Activated CD8-positive, alpha-beta memory T cell treated with anti-CD3 and anti-CD28 coated beads, Interleukin-2, amount 50 U/mL, for 4 hours (primary cell): Measurements from ENCODE around the gene NBEAL2.
"Not testable (repeated sequence)": the region's sequence is repeated elsewhere in the genome, so short reads cannot be mapped to it uniquely, and the experiment has no call there.

Experiments
- DNase-seq: peaks from one replicate; pipeline ENCODE4 v3.0.0-alpha.2; 2020

The NBEAL2 gene

DNA sequence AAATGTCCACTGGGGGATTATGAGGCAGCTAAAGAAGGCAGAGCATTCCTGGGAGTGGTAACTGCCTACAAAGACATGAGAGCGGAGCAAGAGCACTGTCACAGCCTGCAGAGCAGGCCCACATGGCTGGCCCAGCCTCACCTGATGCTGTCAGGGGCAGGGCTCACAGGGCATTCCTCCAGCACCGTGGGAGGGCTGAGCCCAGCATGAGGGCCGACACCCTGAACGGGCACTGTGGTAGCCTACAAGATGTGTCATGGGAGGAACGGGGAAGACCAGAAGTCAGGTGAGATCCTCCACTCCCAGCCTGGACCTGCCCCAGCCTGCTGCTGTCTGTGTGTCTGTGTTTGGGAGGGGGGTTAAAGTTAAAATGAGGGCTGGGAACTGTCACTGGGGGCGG lies 33.0 kb upstream of the NBEAL2 start:
- no peak for DNase-seq

DNA sequence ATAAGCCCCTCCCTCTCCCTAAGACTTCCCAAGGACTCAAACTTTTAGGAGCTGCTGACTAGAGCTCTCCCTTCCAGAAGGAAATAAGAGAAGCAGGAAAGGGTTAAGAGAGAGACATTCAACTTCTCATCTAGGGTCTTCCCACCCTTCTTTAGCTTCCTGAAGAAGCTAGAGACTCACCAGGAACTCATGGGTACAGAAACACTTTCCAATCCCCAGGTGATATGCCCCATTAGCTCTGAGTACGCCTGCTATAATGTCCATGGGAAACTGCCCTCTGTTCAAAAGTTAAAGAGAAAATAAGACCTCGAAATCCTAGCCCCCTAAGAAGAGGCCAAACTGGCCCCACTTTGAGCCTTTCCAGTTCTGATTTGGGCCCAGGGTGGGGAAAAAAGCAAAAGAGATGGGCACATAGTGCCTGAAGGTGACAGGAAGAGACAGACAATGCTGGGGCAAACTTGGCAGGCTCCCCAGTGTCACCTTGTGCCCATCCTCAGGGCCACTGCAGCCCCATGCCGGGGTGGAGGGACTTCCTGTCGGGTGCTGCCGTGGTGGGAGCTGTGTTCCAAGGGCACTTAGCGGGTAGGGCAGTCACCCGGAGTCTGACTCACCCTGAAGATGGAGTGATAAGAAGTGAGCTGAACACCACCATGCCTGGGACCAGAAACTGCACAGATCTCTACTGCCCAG lies 32.5 kb upstream of the NBEAL2 start:
- DNase-seq = peak; percentile 68

GRCh38 chr3:46947546-46947901 lies 31.9 kb upstream of the NBEAL2 start:
- DNase-seq = no peak

- peak; percentile 70 for DNase-seq
Observed at GRCh38 chr3:46947981-46948791, 31.3 kb upstream of the NBEAL2 start.

GRCh38 chr3:46948830-46949671 lies 30.4 kb upstream of the NBEAL2 start:
- DNase-seq = no peak

GRCh38 chr3:46950177-46950576 lies 29.3 kb upstream of the NBEAL2 start:
- DNase-seq = no peak

GRCh38 chr3:46950650-46951241 lies 28.7 kb upstream of the NBEAL2 start:
- DNase-seq = no peak

GRCh38 chr3:46952813-46953212 lies 26.7 kb upstream of the NBEAL2 start:
- DNase-seq = no peak

GRCh38 chr3:46953234-46954010 lies 26.0 kb upstream of the NBEAL2 start:
- no peak for DNase-seq

DNA sequence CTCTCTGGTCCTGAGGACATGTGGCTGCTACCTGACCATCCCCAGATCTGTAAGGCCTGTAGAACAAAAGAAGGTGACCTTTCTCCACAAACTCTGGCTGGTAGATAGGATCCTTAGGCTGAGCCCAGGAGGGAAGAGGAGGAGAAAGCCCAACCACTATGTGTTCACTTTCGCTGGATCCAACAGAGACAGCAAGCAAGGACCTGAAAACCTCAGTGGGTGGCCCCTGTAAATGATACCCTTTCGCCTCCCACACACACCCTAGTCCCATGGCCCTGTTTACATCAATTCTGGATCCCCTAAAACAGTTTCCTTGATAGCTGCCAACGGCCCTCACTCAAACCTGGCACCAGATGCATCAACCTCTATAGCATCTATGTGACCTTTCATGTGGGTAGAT lies 25.3 kb upstream of the NBEAL2 start:
- DNase-seq = no peak

DNA sequence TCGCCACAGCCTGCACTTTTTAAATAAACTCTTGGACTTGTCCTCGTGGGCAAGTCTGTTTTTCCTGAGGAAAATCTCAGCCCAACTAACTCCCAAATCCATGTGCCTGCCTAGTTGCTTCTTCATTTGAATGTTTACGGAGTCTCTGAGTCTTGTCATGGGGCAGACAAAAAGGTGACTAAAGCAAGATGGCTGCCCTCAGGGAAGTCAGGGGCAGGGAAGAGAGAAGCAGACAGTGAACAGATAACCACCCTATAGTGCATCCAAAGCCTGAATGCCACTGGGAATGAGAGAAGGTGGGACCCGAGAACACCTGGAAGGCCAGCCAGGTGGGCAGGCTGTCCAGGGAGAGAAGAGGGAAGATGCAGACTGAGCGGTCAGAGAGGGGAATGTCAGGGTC lies 24.3 kb upstream of the NBEAL2 start:
- no peak for DNase-seq

DNA sequence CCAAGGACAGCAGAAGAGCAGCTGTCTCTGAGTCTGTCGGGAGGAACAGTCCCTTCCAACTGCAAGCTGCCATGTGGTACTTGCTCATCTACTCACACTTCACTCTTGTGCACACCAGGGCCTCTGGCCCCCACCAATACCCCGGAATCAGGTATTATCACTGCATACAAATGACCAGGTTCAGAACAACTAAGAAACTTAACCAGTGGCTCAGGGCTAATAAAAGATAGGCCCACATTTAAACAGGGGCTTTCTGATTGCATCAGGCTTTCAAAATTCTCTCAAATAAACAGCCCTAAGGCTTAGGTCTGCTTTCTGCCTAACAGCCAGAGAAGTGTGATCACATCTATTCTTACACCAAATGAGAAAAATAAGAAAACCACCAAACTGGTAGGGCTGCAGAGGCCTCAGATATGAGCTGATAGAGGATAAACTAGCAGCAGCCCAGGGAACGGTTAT lies 23.6 kb upstream of the NBEAL2 start:
- DNase-seq = no peak

DNA sequence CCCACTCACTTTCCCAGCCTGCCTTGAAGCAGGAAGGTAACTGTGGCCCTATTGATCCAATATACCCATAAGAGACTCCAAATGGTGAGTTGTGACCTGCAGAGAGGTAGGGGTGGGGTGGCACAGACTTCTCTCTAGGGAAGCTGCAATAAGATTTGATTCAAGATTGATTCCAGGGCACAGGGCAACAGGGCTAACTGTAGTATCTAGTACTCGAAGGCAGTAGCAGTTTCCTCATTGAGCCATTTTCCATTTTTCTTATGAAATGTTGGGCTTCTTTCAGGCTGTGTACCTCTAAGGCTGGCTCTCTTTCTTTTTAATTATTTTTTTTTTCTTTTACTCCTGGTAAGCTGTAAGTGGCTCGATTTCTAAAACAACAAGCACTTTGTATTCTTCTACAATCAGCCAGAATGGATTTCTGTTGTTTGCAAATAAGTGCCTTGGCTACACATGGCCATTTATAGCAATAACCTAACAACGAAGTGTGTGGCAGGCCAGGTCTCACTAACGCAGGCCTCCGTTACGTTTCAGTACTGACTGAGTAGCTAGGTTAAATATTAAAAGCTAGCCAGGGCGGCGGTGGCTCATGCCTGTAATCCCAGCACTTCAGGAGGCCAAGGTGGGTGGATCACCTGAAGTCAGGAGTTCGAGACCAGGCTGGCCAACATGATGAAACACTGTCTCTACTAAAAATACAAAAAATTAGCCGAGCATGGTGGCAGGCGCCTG lies 22.2 kb upstream of the NBEAL2 start:
- DNase-seq = no peak

DNA sequence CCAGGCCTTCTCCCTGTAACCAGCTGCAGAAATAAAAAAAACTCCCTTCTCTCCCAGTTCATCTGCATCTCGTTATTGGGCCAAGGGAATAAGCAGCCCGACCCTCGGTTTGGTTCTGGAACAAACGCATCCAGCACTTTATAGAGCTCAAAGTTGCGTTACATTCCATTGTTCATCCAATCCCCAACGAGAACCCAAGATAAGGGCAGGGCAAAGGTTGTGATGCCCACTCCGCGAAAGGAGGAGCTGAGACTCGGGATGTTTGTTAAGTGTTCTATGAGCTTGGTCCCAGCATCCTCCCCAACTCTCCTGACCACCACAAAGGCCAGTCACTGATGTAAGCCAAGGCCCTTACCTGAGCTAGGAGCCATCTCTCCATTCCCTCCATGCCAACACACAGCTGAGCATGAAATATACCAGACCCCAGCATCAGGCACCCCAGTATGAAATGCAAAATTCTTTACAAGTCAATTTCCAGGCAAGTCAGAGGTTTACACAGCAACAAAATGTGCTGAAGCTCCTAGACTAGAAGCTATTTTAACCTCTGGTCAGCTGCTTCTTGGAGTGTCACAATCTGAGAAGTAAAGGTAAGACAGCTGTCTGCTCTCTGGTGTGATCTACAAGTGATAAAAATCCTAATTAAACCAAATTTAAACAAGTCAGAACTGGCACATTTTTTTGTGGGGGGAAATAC lies 20.9 kb upstream of the NBEAL2 start:
- no peak for DNase-seq

DNA sequence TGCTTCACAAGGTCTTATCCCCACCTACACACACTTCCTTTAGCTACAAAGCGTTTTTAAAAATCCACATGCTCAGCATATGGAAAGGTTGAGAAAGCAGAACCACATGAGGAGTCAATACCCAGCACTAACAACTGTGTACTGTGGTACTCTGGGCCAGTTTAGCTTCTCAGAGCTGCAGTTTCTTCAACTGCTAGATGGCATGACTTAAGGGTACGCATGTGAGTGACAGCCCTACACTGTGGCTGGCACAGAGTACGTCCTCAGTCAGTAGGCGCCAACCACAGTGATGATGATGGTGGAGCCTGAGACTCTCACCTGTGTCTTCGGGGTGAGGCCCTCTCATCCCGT lies 20.3 kb upstream of the NBEAL2 start:
- peak; percentile 62 for DNase-seq

DNA sequence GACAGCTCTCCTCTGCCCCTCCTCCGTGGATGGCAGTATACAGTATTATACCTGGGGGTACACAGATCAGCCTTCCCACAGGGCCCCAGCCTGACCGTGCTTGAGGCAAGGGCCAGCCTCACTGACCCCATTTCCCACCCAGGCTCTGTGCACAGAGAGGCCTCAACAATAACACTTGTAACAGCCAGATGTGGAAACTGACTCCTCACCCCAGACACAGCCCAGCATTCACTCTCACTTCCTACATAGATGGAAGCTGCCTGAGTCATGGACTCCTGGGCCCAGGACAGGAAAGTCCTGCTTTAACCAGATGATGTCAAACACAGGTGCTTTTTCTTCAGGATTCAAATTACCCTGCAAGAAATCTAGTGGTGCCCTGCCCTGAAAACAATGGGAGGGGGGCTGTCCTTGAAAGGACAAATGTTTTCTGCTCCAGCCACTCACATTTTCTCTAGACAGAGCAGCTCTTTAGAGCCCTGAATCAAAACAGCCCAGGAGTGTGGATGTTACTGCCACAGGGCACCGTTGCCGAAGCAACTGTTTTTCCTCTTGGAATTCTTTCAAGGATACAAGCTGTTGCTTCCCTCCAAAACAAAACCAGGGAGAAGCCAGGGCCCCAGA lies 19.3 kb upstream of the NBEAL2 start:
- DNase-seq = no peak

DNA sequence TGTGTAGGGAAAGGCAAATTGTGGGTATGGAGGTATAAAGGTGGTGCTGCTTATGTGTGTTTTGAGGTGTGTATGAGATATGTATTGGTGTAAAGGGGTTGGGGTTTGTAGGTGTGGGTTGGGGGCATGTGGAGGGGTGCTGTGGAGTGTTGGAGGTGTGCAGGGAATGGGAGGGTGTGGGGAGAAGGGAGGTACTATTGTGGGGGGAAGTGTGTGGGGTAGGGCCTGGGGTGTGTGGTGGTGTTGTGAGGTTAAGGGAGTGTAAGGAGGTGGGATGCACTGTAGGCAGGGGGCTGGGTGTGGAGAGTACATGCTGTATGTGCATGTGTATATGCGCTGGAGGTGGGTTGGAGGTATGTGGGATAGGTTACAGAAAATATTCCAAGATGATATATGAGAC lies 18.6 kb upstream of the NBEAL2 start:
- DNase-seq = no peak

DNA sequence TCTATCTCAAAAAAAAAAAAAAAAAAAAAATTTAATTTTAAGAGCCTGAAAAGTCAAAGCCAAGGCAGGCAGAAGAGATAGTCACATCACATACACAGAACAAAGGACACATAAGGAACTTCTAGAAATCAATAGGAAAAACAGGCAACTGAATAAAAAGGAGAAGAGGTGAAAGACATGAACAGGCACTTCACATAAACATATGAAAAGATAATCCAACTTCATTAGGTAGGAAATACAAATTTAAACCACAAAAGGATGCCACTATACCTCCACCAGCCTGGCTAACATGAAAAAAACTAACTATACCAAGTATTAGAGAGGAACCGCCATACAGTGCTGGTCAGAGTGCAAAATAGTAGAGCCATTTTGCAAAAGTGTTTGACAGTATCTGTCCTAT lies 17.0 kb upstream of the NBEAL2 start:
- DNase-seq = no peak

DNA sequence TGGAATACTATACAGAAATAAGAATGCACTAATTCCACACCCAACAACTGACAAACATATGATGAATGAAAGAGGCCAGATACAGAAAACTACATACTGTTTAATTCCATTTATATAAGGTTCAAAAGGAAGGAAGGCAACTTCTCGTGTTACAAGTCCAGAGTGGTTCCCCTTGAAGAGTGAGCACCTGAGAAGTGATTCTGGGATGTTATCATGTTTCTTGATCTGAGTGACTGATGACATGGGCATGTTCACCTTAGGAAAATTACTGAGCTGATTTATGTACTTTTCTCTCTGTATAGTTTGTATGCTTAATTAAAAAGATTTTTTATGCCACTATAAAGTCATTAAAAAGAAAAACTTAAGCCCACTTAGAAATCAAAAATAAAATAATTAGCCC lies 16.5 kb upstream of the NBEAL2 start:
- DNase-seq = no peak

GRCh38 chr3:46964038-46964590 lies 15.4 kb upstream of the NBEAL2 start:
- not testable (repeated sequence) for DNase-seq
